Stomach (tissue), 4 donors: ENCODE data around the gene C20orf96.

Experiments
- POLR2A ChIP-seq, 4 donors: fragments of 450-650 bp; IDR thresholded peaks; one replicate each; pipeline ENCODE4 v1.6.1; 2016; ENCODE audit warnings: antibody characterized with exemption in 4 of 4, control low read depth in 2 of 4, mild to moderate bottlenecking in 1 of 4, moderate library complexity in 1 of 4
- POLR2AphosphoS5 ChIP-seq, 3 donors: sonication (generic); formaldehyde crosslinking; IDR thresholded peaks; one replicate each; pipeline ENCODE4 v1.6.1; 2016; ENCODE audit warnings: antibody characterized with exemption in 3 of 3
- TF ChIP-seq, protein P1 (sequence below), 7 experiments: fragments of 450-650 bp in 4 of 7; fragments of 200-600 bp in 3 of 7; sonication (generic) in 3 of 7; IDR thresholded peaks; one replicate each; pipeline ENCODE4 v1.5.1; 2016 to 2019; ENCODE audit warnings: antibody characterized with exemption in 7 of 7, control low read depth in 2 of 7, mild to moderate bottlenecking in 1 of 7

DNA sequence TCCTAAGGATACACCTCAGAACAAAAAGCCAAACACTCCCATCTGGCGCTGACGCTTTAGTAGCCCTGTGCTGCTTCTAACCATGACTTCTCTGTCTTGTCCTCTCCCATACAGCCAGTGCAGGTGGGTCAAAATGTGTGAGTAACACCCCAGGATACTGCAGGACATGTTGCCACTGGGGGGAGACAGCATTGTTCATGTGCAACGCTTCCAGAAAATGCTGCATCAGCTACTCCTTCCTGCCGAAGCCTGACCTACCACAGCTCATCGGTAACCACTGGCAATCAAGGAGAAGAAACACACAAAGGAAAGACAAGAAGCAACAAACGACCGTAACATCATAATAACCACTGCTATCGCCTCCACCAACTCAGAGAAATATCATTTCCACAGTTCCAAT lies 31.6 kb downstream of the C20orf96 start:
- TF ChIP-seq POLR2A (IDR thresholded peaks at IDR 0.05) (no peak), POLR2AphosphoS5 (IDR thresholded peaks at IDR 0.05) (no peak)
- TF ChIP-seq, protein P1, sequence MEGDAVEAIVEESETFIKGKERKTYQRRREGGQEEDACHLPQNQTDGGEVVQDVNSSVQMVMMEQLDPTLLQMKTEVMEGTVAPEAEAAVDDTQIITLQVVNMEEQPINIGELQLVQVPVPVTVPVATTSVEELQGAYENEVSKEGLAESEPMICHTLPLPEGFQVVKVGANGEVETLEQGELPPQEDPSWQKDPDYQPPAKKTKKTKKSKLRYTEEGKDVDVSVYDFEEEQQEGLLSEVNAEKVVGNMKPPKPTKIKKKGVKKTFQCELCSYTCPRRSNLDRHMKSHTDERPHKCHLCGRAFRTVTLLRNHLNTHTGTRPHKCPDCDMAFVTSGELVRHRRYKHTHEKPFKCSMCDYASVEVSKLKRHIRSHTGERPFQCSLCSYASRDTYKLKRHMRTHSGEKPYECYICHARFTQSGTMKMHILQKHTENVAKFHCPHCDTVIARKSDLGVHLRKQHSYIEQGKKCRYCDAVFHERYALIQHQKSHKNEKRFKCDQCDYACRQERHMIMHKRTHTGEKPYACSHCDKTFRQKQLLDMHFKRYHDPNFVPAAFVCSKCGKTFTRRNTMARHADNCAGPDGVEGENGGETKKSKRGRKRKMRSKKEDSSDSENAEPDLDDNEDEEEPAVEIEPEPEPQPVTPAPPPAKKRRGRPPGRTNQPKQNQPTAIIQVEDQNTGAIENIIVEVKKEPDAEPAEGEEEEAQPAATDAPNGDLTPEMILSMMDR (IDR thresholded peaks at IDR 0.05), result no peak
